Measurements from ENCODE around the gene ABCC8. TPM values are rescaled to one million over a fixed set of nuclear protein-coding genes. Genes with fewer than 3 reads are reported as not detected.

Gene ABCC8
- total and polyA plus RNA-seq, 5 experiments from 2014 or later, result not detected

DNA sequence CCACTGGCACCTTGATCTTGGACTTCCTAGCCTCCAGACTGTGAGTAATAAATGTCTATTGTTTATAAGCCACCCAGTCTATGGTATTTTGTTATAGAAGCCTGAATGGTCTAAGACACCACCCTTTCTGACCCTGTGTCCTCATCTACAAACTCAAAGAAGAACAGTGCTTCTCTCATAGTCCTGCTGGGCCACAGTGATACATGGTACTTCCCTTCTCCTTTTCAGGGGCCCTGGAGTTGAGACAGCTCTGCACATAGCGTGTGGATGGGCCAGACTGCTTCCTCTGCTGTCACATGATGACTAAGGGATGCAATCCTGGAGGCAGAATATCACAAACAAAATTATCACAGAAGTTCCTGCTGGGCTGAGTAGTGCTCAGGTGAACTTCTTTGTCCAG, 93.2 kb downstream of the ABCC8 start:
- H3K4me1 Mint-ChIP-seq, result peaks cover 0 to 4% (median 2%) of the 10 kb centered on the region in 4 donors
- no peak overlapping the region for H3K4me3 Mint-ChIP-seq
- H3K36me3 Mint-ChIP-seq, result peaks cover 0 to 2% (median 0%) of the 10 kb centered on the region in 3 donors
- H3K27ac Mint-ChIP-seq, result no peak overlapping the region
- DNase-seq (no peak), ATAC-seq (no peak)
- peaks cover 0 to 2% (median 0%) of the 10 kb centered on the region in 5 donors for H3K27me3 Mint-ChIP-seq
- POLR2A ChIA-PET, result interaction anchor here (0.6 kb wide), 1 partner anchor 97 kb away, joined by 5 read pairs; no protein-coding TSS in a partner anchor
- H3K9me3 Mint-ChIP-seq, result no peaks in the 10 kb centered on the region

DNA sequence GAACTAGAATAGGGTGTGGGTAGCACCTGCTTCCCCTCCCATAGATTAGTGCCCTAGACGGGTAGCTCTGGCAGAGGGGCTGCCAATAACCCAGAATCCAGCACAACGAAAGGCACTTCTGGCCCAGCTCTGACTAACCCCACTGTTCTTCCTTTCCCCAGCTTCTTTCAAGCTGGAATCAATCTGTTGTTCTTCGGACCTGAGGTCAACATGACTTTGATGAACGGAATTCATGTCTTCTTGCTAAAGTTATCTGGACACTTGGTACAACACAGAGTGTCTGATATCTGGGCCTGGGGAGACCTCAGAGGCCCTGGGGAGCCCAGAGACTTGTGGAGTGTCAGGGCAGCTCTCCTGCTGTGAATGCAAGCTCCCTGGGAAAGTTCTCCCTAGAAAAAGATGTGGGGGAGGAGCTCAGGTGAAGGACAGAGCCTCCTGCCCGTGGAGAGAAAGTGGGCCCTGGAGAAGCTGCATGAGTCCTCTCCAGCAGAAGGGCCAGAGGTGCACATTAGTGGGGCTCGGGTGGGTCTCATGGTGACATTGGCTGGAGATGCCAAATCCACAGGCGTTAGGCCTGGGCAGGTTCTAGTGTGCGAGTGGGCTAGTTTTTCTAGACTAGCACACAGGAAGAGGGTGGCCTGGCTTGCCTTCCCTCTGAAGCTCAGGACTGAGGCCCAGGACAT, 94.5 kb downstream of the ABCC8 start:
- Mint-ChIP-seq H3K27me3 (no peaks in the 10 kb centered on the region), H3K4me3 (no peak overlapping the region), H3K36me3 (peaks cover 0 to 5% (median 0%) of the 10 kb centered on the region in 3 donors), H3K4me1 (peaks cover 0 to 3% (median 0%) of the 10 kb centered on the region in 4 donors), H3K9me3 (no peaks in the 10 kb centered on the region), H3K27ac (no peak overlapping the region)
- ATAC-seq (no peak), DNase-seq (no peak)
- POLR2A ChIA-PET, result interaction anchor here (0.6 kb wide), 1 partner anchor 64 kb away, joined by 7 read pairs; no protein-coding TSS in a partner anchor

DNA sequence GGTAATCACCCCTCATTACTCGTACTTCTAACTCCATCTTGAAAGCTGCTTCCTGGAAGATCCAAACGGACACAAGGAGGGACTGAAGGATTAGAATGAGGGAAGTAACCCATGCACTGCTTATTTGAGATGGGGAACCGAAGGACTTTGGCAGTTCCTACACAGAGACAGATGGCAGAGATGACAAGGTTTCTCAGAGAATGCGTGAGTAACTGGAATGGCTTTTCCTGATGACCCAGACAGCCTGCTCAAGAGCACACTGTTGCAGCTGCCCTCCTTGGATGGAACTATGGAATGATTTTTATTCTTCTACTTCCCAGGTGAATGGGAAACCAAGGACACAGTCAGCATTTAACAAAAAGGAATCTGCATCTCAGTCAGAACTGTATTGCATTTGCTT, 95.5 kb downstream of the ABCC8 start:
- H3K27me3 Mint-ChIP-seq, result no peaks in the 10 kb centered on the region
- H3K27ac Mint-ChIP-seq, result no peak overlapping the region
- no peaks in the 10 kb centered on the region for H3K9me3 Mint-ChIP-seq
- no peak for DNase-seq
- POLR2A ChIA-PET, result no interaction called here
- ATAC-seq, result no peak
- peaks cover 0 to 3% (median 0%) of the 10 kb centered on the region in 4 donors for H3K4me1 Mint-ChIP-seq
- H3K4me3 Mint-ChIP-seq, result no peak overlapping the region
- peaks cover 0 to 5% (median 0%) of the 10 kb centered on the region in 3 donors for H3K36me3 Mint-ChIP-seq

DNA sequence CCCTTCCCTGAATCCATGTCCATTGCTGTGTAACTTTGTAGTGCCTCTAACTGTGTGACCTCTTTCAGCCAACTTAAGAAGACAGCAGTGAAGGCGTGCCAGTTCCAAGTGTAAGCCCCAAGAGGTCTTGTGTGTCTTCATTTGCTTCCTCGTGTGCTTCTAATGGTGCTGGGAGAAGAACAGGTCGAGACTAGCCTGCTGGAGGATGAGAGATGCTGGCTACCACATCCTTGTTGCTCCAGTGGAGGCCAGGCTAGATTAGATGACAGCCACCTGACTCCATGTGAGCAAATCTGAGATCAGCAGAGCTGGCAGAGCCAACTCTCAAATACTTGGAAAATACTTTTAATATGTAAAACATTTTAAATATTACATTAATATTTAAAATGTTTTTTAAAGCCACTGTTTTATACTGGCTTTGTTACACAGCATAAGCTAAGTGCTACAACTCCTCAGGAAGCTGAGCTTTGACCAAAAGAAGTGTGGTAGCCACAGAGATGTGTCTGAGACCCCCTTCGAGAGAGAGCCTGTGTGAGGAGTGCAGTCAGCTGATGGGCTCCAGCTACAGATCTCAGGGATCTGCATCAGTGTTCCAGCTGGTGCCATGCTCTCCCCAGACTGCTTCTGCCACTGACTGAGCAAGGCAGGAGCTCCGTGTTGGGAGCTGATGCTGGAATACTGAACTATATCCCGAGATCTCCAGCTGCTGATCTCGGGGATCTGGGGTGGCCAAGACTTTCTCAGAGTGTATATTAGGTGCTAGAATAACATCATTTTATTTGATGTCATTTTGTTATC, 97.1 kb downstream of the ABCC8 start:
- no peak overlapping the region for H3K4me3 Mint-ChIP-seq
- no peak overlapping the region for H3K27ac Mint-ChIP-seq
- no peaks in the 10 kb centered on the region for H3K27me3 Mint-ChIP-seq
- ATAC-seq, result no peak
- H3K4me1 Mint-ChIP-seq, result peaks cover 0 to 3% (median 0%) of the 10 kb centered on the region in 4 donors
- DNase-seq, result no peak
- POLR2A ChIA-PET, result no interaction called here
- peaks cover 0 to 11% (median 4%) of the 10 kb centered on the region in 3 donors for H3K36me3 Mint-ChIP-seq
- no peaks in the 10 kb centered on the region for H3K9me3 Mint-ChIP-seq

DNA sequence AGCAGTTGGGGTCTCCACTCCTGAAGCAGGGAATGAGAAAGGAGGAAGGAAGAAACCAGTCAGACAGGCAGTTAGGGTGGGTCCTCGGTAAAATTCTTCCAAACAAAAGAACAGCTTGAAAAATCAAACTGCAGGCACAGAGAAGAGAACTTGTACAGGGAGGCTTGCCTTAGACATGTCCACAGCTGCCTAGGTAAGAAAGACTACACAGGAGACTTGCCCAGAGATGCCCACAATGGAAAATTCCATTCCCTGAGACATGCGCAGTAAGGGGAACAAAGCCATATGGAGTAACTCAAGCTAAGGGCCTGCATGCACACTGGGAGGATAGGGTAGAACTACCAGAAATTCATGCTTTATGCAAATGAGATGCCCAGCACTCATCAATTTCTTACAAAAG, 98.0 kb downstream of the ABCC8 start:
- DNase-seq, result no peak
- peaks cover 0 to 17% (median 8%) of the 10 kb centered on the region in 3 donors for H3K36me3 Mint-ChIP-seq
- ATAC-seq, result no peak
- no peak overlapping the region for H3K27ac Mint-ChIP-seq
- H3K4me3 Mint-ChIP-seq, result no peak overlapping the region
- no peaks in the 10 kb centered on the region for H3K27me3 Mint-ChIP-seq
- POLR2A ChIA-PET, result no interaction called here
- peaks cover 0 to 4% (median 0%) of the 10 kb centered on the region in 9 donors for H3K9me3 Mint-ChIP-seq
- H3K4me1 Mint-ChIP-seq, result peaks cover 0 to 1% (median 0%) of the 10 kb centered on the region in 4 donors

DNA sequence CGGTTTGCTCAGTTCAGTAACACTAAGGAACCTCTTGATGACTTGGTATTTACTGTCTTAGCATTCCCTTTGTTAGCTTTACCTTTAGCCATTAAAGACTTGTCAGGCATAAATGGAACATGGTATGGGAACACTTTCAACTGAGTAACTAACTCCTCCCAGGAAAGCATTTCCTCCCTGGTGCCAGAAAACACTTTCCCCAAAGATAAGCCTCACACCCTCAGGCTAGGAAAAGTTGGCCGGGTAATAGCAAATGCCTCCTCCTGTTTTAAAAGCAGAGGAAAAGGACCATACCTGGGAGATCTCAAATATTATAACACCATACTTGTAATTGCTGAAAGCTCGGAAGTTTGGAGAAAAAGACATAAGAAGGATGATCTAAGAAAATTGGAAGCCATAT, 100.2 kb downstream of the ABCC8 start:
- Mint-ChIP-seq H3K27me3 (no peaks in the 10 kb centered on the region), H3K4me1 (no peaks in the 10 kb centered on the region), H3K4me3 (no peak overlapping the region), H3K36me3 (peaks cover 14 to 38% (median 24%) of the 10 kb centered on the region in 3 donors), H3K27ac (no peak overlapping the region), H3K9me3 (peaks cover 4 to 24% (median 12%) of the 10 kb centered on the region in 9 donors)
- POLR2A ChIA-PET, result no interaction called here
- DNase-seq (no peak), ATAC-seq (no peak)

DNA sequence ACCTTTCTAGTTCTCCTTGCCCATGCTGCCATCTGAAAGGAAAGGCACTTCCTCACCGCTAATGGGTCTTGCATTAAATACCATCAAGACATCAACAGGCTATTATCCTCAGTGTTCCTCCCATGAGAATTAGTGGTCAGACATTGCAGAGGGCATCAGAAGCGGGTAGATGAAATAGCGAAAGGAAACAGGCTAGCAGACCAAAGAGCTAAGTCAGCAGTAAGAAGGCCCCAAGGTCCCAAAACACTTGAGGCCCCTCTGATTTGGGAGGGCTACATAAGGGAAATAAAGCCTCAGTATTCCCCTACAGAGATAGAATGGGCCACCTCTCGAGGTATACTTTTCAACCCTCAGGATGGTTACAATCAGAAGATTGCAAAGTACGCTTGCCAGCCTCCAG, 101.1 kb downstream of the ABCC8 start:
- no peak overlapping the region for H3K27ac Mint-ChIP-seq
- H3K36me3 Mint-ChIP-seq, result peaks cover 24 to 48% (median 34%) of the 10 kb centered on the region in 3 donors
- no peak for ATAC-seq

DNA sequence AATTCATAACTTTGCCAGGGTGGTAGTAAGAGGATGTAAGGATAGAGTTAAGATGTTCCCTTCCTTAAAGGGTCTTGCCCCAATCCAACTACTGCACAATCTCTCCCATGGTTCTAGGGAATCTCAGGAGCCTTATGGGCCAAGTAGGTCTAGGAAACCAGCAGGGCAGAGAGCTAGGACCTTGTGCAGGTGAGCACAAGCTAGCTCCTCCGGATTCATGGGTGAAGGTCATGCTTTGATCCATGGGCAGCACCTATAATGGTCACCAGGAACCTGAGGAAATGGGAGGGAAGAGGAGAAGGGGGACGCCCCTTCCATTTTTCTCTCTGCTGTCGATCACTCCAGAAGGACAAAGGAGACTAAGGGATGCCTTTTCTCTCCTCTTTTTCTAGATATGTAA, 105.0 kb downstream of the ABCC8 start:
- POLR2A ChIA-PET, result interaction anchor here (0.8 to 1.0 kb wide), 2 partner anchors 17 to 19 kb away, joined by 3 read pairs; partner anchors contain the start of gene KCNJ11
- Mint-ChIP-seq H3K27me3 (no peaks in the 10 kb centered on the region), H3K27ac (no peak overlapping the region), H3K4me1 (no peaks in the 10 kb centered on the region), H3K9me3 (peaks cover 15 to 60% (median 35%) of the 10 kb centered on the region in 9 donors), H3K36me3 (peaks cover 48 to 77% (median 67%) of the 10 kb centered on the region in 3 donors), H3K4me3 (no peak overlapping the region)
- ATAC-seq (no peak), DNase-seq (no peak)

More for the DNA sequence above, 101.1 kb downstream of the ABCC8 start:
- H3K4me1 Mint-ChIP-seq, result no peaks in the 10 kb centered on the region
- peaks cover 9 to 33% (median 21%) of the 10 kb centered on the region in 9 donors for H3K9me3 Mint-ChIP-seq
- H3K27me3 Mint-ChIP-seq, result no peaks in the 10 kb centered on the region
- DNase-seq, result no peak
- no peak overlapping the region for H3K4me3 Mint-ChIP-seq
- POLR2A ChIA-PET, result no interaction called here

DNA sequence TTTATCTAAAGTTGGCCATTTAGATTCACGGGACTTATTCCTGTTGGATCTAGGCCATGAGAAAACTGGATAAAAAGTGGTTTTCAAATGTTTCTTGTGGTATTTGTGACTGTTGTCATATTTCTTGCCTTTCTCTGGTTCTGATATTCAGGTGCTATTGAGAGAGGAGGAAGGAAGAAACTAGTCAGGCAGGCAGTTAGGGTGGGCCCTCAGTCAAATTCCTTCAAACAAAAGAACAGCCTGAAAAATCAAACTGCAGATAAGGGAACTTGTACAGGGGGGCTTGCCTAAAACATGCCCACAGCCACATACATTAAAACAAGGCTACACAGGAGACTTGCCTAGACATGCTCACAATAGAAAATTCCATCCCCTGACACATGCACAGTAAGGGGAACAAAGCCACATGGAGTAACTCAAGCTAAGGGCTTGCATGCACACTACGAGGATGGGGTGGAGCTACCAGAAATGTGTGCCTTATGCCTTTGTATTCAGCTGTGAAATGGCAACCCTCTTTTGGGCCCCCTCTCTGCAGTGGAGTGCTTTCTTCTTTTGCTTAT, 106.9 kb downstream of the ABCC8 start:
- Mint-ChIP-seq H3K36me3 (peaks cover 48 to 74% (median 68%) of the 10 kb centered on the region in 3 donors), H3K27ac (no peak overlapping the region), H3K4me3 (no peak overlapping the region), H3K9me3 (peaks cover 15 to 60% (median 35%) of the 10 kb centered on the region in 9 donors), H3K4me1 (no peaks in the 10 kb centered on the region), H3K27me3 (no peaks in the 10 kb centered on the region)
- POLR2A ChIA-PET, result no interaction called here
- DNase-seq (no peak), ATAC-seq (no peak)

DNA sequence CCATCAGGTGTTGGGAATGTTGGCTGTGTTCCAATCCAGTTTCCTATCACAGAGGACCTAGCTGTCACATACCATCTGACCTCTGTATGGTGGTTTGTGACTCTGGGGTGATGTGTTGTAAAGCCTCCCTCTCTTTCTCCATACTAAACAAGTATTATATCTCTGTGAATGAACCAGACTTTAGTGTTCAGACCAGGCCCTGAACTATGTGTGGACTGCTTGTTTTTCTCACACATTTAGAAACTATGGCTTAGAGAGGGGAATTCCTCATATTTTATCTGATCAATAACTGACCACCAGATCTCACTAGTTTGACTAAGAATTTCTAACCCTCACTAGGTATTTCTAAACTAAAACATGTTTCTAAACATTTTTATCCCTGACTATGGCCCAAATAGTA, 107.6 kb downstream of the ABCC8 start:
- Mint-ChIP-seq H3K27me3 (no peaks in the 10 kb centered on the region), H3K4me3 (no peak overlapping the region), H3K9me3 (peaks cover 15 to 60% (median 35%) of the 10 kb centered on the region in 9 donors), H3K36me3 (peaks cover 48 to 72% (median 65%) of the 10 kb centered on the region in 3 donors), H3K27ac (no peak overlapping the region), H3K4me1 (peaks cover 0 to under 1% (median 0%) of the 10 kb centered on the region in 4 donors)
- no peak for ATAC-seq
- POLR2A ChIA-PET, result no interaction called here
- no peak for DNase-seq

DNA sequence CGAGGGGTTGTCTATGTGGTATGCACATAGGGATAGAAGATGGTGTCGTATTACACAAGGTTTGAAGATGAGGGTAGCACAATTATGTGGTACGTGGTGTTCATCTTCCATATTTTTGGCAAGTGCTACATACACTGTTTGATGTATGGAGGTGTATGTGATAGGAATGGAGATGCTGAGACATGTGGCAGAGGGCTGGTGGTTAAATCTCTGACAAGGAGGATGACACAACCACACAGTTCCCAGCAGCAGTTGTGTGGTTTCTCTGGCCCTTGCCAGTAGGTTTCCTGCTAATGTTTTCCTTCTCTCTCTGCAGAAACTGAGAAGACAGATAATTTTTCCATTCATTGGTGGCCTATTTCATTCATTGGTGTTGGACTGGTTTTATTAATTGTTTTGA, 108.1 kb downstream of the ABCC8 start:
- peaks cover 15 to 56% (median 35%) of the 10 kb centered on the region in 9 donors for H3K9me3 Mint-ChIP-seq
- H3K4me3 Mint-ChIP-seq, result no peak overlapping the region
- POLR2A ChIA-PET, result no interaction called here
- H3K36me3 Mint-ChIP-seq, result peaks cover 48 to 71% (median 65%) of the 10 kb centered on the region in 3 donors
- no peak overlapping the region for H3K27ac Mint-ChIP-seq
- no peaks in the 10 kb centered on the region for H3K27me3 Mint-ChIP-seq
- ATAC-seq (no peak), DNase-seq (no peak)
- peaks cover 0 to 6% (median under 1%) of the 10 kb centered on the region in 4 donors for H3K4me1 Mint-ChIP-seq

DNA sequence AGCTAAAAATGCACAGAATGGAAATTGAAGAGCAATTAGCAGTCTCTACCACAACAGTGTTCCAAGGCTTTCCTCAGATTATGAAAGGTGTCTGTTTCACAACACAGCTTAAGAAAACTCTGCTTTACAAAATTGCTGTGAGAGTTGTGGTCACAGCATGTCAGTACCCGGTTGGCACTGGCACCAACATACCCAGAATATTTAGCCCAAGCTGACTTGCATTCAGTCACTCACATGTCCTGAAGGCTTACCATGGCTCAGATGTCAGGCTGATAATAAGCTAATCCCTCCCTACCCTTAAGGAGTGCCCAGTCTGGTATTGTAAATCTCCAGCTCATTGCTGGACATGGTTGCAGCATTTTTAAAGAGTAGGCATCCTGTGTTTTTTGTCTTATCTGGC, 110.2 kb downstream of the ABCC8 start:
- DNase-seq (no peak), ATAC-seq (no peak)
- POLR2A ChIA-PET, result no interaction called here
- Mint-ChIP-seq H3K27me3 (no peaks in the 10 kb centered on the region), H3K36me3 (peaks cover 34 to 55% (median 55%) of the 10 kb centered on the region in 3 donors), H3K27ac (no peak overlapping the region), H3K4me1 (peaks cover 0 to 8% (median 2%) of the 10 kb centered on the region in 4 donors), H3K4me3 (no peak overlapping the region), H3K9me3 (peaks cover 9 to 36% (median 23%) of the 10 kb centered on the region in 9 donors)
